Activated CD8-positive, alpha-beta memory T cell treated with anti-CD3 and anti-CD28 coated beads, Interleukin-2, amount 50 U/mL, for 1 hour (primary cell): ENCODE results near the gene BASP1.

Experiments
- DNase-seq: peaks from one replicate; pipeline ENCODE4 v3.0.0-alpha.2; 2020; ENCODE audit errors: extremely low read depth

Gene BASP1, protein sequence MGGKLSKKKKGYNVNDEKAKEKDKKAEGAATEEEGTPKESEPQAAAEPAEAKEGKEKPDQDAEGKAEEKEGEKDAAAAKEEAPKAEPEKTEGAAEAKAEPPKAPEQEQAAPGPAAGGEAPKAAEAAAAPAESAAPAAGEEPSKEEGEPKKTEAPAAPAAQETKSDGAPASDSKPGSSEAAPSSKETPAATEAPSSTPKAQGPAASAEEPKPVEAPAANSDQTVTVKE

DNA sequence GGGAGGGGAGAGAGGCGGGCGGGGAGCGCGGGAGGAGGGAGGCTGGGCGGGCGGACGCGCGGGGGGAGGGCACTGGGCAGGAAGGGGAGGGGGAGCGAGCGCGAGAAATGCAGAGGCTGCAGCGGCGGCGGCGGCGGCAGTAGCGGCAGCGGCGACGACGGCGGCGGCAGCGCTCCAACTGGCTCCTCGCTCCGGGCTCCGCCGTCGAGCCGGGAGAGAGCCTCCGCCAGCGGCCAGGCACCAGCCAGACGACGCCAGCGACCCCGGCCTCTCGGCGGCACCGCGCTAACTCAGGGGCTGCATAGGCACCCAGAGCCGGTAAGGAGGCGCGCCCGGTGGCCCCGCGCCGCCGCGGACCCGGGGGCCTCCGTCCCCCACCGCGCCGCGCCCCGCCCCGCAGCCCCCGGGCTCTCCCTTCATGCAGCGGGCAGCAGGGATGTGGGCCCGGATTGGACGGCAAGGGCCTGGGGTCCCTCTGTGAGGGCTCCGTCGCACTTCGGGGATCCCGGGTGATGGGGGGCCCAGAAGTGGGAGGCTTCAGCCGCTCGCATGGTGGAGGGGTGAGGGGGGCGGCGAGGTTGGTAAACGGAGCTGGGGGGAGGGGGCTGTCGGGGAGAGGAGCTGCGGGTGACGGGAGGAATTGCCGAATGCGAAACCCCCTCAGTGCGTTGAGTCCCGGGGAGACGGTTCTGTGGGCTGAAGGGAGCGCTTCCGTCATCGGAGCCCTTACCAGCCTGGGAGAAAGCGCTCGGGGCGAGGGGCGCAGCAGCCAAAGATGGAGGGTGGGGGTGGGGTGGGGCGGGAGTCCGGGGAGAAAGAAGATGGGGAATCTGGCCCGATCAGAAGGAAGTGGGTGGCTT lies at the start of gene BASP1:
TSS of gene BASP1 (plus strand) at position 139 of the 860 bp plus-strand sequence. CDS start 57,586 bp downstream, outside the sequence.
- no peak for DNase-seq

DNA sequence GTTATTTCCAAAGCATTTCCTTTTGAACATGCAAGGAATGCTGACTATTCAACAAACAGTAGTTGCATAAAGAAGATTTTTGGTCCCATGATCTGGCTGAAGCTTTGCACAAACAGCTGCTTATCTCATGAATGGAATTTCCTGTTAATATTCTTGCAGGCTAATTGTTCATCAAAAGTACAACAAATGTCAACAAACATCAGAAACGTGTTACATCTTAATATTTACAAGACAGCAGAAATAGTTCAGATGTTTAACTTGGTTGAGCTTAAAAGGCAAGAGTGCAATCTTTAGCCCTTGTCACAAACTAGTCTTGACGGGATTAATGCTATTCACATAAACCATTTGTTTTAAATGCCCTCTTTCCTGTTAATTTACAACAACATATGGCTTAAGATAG lies 47.9 kb upstream of the BASP1 start:
- no peak for DNase-seq

DNA sequence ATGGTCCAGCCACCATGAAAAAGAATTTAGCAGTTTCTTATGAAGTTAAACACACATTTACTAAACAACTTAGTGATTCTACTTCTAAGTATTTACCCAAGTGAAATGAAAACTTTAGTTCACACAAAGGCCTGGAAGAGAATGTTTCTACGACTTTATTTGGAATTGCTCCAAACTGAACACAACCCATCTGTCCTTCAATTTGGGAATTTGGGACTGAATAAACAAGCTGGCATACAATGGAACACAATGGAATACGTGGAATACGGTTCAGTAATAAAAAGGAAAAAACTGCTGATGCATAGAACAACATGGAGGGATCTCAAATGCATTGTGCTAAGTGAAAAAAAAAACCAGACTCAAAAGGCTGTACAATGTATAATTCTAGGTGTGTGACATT lies 44.6 kb upstream of the BASP1 start:
- DNase-seq, result no peak

DNA sequence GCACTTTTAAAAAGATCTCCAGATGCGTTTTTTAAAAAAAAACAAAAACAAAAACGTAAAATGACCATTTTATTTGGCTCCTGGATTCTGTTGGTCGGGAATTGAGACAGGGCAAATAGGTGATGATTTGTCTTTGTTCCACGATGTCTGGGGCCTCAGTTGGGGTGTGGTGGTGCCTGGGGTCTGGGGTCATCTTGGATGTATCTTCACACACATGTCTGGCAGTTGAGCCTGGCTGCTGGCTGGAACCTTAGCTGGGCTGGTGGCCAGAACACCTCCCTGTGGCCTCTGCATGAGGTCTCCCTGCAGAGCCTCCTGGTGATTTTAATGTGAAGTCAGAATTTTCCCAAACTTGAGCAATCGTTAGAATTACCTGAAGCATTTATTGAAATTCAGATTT lies 42.5 kb upstream of the BASP1 start:
- no peak for DNase-seq

DNA sequence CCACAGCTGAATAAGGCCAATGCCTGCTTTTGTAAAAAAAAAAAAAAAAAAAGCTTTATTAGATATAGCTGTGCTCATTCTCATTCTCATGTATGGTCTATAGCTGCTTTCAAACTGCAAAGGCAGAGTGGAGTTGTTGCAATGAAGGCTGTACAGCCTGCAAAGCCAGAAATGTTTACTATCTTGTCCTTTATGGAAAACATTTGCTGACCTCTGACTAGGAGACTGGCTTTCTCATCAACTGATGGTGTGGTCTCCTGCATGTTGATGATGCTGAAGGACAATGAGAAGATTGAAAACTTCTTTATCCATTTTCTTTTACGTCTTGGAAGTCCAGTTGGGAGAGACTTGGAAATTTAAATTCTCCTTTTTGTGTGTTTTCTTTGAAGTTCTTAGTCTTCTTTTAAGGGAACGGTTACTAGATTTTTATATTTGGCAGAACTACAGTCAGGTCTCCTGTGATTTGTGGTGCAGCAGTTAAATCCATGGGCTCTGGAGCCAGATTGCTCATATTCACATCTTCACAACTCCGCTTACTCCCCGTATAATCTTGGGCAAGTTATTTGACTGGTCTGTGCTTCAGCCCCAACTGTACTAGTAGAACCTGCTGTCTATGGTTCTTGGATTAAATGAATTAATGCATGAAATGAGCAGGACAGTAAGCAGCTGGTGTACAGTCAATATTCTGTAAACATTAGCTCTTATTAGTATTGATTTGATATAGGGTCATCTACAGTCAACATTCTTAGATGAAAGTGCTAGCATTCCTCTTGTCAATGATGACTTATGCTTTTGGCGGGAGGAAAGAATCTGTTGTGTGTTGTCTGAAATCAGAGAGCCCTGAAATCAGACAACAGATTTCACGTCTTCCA lies 39.7 kb upstream of the BASP1 start:
- DNase-seq, result no peak

DNA sequence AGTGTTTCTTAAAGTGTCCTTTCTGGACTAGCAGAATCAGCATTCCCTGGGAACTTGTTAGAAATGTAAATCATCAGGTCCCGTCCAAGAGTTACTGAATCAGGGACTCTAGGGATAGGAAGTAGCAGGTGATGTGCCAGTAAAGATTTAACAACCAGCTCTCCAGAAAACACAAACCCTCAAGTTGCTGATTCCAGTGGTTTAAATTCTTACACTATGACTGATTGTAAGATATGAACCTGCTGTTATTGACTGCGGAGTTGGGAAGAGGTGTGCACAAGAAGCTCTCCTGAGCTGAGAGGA lies 39.1 kb upstream of the BASP1 start:
- no peak for DNase-seq

DNA sequence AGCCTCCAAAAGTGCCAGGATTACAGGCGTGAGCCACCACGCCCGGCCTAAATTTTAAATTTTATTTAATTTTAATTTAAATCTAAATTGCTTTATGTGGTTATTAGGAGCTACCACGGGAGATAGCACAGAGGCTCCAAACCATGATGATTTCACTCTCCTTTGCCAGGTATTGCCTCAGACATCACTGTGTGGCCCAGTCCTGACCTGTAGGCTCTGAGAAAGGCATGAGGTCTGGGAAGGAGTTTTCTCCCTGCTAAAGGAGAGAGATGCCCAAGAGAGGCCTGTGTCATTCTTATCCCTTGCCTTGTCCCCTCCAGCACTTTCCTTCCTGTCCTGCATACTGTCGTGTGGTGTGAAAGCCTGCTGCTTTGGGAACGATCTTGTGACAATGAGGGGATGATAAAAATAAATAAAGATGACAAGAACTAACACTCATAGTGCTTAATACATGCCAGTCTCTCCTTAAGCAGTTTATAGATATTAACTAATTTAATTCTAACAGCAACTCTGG lies 37.0 kb upstream of the BASP1 start:
- DNase-seq, result no peak

DNA sequence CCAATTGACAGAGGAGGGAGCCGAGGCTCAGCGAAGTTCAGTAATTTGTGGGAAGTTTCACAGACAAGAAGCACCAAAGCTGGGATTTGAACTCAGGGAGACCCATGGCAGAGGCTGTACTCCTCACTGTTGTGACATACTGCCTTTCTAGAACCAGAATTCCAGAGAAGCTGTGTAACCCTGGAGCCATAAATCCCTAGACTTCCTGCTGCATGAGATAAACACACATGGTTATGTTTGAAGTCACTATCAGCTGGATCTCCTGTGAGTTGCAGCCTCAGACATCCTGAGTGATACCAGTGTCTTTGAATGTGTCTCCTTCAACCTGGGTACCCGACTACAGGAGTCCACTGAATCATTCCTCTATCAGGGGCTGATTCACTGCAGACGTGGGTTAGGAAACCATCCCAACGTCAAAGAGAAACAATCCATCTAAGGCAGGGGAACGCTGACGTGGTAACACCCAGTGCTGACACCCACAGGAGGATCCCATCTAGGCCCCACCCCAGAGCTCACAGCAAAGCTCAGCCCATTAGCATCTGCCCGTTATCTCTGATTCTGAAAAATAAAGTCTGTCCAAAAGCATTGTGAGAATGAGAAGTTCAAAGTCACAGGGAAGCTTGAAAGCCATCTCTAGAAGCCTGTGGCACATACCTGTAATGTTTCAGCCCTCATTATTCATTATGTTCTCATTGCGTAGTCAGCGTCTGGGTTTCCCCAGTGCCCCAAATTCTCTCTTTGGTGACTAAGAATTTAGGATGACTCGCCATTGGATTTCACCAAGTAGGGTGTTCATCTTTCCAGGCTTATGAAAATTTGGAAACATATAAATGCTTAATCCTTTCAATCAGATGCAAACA lies 36.3 kb upstream of the BASP1 start:
- DNase-seq, result no peak

DNA sequence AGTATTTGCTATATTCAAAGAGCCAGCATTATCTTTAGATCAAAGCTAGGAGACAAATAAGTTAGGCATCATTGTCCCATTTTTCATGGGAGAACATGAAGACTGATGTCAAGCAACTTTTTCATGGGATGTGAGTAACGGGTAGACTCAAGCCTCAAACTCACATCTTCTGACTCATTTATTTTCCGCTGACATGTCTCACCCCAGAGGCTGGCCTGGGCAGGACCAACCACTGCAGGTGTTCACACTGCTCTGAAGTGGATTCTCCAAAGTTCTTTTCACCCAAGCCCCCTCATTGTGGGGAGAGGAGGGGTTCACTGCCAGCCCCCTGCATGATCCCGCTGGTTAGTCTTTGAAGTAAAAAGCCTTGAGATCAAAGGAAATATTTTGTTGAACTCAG lies 34.9 kb upstream of the BASP1 start:
- DNase-seq, result no peak

DNA sequence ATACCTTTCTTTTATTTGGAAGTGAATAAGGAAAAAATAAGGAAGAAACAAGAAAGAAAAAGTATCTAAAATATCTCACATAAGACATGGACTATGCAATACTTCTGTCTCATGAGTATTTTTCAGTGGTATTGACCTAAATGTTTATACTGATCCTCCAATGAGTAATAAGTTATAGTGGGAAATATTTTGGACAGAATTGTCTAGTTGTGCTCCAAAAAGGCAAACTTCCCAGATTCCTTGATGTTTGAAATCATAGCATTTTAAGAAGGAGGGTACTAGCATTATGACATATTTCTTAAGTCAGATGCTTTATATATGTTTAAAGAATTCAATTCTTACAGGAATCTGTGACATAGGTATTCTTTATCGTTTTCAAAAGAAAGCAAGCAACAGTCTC lies 34.5 kb upstream of the BASP1 start:
- no peak for DNase-seq

DNA sequence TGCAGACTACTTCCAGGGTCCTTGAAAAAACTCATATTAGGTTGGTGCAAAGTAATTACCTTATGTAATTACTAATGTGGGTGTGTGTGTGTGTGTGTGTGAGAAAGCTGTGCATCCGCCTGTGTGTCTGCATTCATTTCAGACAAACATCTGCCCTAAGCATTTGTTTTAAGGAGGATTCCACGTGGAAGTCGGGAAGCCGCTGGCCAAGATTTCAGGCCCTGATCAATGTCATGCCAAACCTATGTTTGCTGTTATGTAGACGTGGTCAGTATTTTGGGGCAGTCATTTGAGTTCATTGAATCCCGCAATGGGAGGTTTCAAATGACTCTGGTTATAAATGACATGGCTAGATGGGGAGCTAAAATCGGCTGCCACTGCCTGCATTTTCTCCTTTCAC lies 33.6 kb upstream of the BASP1 start:
- DNase-seq, result no peak

DNA sequence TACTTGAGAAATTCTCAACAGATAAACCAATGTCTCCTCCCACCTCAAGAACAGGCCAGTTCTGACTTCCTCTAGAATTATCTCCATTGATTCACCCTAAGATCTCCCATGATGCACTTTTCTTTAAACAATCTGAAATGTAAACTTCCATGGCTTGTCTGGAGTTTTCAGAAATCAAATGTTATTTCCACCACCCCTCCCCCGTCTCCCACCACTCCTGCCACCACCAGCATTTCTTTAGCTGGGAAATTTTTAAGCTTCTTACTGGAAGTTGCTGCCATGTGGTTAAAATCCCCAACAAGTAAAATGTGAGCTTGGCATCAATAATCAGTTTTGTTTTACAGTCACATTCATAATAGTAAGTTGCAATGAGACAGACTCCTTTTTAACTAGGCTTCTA lies 32.8 kb upstream of the BASP1 start:
- DNase-seq, result no peak

DNA sequence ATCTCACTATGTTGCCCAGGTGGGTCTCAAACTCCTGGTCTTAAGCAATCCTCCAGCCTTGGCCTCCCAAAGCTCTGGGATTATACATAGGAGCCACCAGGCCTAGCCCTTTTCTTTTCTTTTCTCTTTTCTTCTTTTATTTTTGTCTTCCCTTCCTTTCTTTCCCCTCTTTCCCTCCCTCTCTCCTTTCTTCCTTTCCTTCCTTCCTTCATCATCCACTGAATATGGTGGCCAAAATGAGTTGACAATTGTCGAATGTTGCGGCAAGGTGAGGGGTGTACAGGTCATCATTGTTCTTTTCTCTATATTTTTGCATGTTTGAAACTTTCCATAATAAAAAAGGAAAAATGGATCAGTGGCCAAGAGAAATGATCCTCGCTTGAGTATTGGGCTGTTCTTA lies 32.1 kb upstream of the BASP1 start:
- DNase-seq, result no peak

DNA sequence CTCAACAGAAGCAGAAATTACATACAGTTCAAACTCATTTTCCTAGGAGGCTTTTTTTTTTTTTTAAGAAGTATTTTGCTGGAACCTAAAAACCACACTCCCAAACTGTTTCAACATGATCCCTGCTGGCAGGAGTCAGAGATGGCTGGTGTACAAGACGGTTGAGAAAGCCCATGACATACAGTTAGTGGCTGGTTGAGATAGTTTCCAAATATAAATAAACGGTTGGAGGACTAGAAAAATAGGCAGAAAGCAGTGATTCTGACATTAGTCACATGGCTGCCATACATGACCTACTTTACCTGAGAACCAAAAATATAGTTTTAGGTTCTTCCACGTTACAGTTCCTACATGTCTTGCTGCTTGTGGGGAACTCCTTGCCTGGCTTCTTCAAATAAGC lies 31.7 kb upstream of the BASP1 start:
- DNase-seq, result no peak

DNA sequence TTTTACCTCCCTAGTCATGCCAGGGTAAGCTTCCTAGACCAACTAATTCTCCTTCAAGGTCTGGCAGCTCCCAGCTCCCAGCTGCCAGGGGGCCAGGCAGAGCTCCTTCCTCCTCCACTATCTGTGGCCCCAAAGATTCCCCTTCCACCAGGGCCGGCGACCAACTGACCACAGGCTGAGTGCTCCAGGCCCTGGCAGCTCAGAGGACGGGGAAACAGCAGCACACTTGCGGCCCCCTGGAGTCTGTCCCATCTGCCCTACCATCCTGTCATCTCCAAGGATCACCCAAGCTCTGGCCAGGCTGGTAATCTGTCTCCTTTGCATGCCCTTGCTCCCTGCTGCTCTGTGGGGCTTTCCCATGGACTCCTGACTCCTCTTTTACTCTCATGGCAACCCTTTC lies 31.2 kb upstream of the BASP1 start:
- DNase-seq, result no peak

DNA sequence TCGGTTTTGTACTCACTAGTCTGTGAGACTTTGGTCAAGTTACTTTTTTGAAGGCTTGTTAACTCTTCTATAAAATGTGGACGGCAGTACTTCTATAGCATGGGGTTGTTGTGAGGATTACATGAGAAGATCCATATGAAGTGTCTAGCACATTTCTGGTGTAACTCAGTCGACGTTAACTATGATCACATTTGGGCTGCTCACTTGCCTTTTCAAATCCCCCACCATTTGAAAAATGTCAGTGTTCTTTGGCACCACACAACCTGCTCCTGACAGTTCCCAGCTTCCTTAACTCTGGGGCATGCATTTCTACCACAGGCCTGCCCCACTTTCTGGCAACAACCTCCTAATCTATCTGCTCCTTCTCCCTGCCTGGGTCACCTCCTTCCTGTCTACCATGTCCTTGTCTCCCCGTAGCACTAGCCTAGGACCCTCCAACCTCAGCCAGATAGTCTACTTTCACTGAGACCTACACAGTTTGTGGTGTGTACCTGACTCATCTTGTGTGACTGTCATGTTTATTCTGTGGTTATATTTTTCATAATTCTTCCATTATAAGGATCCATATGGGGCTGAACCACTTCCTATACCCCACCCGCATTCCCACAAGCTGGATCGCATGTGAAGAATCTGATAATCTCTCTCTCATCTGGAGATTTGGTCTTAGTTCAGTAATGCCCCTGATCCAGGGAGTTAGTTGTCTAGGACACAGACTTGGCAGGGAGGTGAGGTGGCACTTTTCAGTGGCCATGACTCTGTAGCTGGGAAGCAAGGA lies 30.2 kb upstream of the BASP1 start:
- DNase-seq, result no peak

DNA sequence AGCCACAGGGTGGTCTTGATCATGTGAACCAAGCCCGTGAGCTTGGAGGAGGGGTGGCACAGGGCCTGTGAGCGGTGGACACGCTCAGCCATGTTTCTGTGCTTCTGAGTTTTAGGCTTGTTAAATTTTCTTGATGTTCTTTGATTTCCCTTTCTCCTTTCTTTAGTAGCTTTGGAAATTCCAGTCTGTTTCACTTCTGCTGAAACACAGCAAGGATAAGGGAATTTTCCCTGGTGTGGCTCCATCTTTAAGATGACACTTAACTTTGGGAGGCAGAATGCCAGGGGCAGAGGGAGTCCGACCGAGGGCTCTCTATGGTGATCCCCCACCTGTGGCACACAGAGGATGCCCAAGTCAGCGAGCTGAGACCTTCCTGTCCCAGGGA lies 29.7 kb upstream of the BASP1 start:
- no peak for DNase-seq

DNA sequence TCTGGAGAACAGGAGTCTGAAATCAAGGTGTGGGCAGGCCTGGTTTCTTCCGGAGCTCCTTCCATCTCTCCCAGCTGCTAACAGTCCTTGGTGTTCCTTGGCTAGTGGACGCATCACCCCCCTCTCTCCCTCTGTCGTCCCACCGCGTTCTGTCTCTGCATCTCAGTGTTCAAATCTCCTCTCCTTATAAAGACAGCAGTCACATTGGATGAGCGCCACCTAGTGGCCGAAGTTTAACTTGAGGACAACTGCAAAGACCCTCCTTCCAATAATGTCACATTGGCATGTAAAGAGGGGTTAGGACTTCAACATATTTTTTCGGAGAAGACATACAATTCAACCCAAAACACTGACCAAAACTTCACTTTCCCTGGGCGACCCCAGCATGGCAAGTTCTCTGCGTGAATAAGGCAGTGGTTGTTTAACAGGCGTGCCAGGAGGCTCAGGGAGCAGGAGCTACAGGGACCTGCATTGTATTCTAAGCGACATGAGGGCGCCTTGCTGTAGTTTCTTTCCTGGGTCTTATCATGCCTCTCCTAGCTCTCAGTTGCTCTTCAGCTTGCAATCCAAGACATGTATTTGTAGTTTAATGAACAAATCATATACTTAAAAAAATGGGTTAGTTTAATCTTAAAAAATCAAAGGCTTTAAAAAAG lies 27.9 kb upstream of the BASP1 start:
- no peak for DNase-seq

DNA sequence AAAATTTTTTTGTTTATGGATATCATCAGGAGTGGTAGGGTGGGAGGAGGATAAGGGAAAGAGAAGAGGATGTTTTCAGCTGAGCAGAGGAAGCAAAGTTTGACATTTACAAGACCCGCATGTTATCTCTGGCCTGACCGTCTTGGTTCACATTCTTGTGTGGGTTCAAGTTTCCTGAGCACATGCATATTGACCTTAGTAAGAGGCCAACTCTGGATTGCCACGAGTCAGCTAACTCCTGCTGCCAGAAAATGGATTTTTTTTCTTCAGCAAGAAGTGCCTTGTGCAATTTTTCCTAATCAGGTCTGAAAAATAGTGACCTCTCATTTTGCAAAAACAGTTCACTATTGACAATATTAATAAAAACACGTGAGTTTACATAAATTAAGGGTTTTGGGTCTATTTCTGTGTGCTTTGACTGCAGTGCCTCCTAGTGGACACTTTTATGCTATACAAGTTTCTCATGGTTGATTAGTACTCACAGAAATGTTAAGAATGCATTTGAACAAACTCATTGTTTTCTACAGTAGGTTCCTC lies 27.1 kb upstream of the BASP1 start:
- no peak for DNase-seq

DNA sequence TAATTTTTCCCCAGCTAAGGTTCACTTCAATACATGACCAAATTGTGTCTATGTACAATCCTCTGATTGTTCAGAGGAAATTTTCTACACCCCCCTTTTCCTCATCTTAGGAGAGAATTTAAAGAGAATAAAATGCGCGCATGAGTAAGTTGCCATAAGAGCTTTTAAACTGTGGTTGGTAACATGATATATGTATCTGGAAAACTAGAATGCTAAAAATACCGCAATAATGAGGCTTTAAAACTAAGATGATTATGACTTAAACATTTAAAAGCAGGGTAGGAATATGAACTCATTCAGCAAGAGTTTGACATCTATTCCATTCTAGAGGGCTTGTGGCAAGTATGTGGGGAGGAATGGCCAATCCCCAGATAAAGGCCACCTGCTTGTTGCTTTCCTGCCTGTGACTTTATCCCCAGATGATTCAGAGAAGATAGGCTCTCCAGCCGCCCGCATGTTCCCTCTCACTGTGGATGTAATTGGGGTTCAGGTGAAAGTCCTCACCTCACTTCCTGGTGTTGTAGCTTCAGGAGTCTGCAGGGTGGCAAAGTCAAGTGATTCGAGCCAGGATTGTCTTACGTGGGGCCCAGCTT lies 26.5 kb upstream of the BASP1 start:
- DNase-seq, result no peak
